CD4-positive, CD25-positive, alpha-beta regulatory T cell (primary cell): Measurements from ENCODE around the gene FASTKD3. TPM values are rescaled to one million over a fixed set of nuclear protein-coding genes. Genes with fewer than 3 reads are reported as not detected.
"Not testable (repeated sequence)": the region's sequence is repeated elsewhere in the genome, so short reads cannot be mapped to it uniquely, and the experiment has no call there.

ENCODE experiments used
- ATAC-seq, 2 donors: fragments of 150-1000 bp; cut with Tn5 transposase; one replicate each; pipeline ENCODE4 v1.10.0; 2021; ENCODE audit warnings: low read depth in 2 of 2, moderate number of reproducible peaks in 2 of 2, moderate library complexity in 1 of 2
- DNase-seq, 3 donors: peaks; one replicate each; pipeline versions ENCODE4 v3.0.0 to v3.0.0-alpha.2; 2012 to 2022; ENCODE audit warnings: mixed read lengths in 1 of 3
- H3K27ac ChIP-seq: one replicate; pipeline ENCODE4 v1.7.0; 2013; ENCODE audit warnings: mild to moderate bottlenecking, low read length; ENCODE audit not compliant: insufficient read depth, poor library complexity, severe bottlenecking
- H3K27me3 ChIP-seq: one replicate; pipeline ENCODE4 v1.7.0; 2013; ENCODE audit warnings: low read length; ENCODE audit not compliant: control insufficient read depth, insufficient read depth
- H3K36me3 ChIP-seq: one replicate; pipeline ENCODE4 v1.7.0; 2013; ENCODE audit warnings: mild to moderate bottlenecking, low read length, moderate library complexity; ENCODE audit not compliant: control insufficient read depth, insufficient read depth
- H3K4me1 ChIP-seq: 2 replicates; pipeline ENCODE4 v1.7.0; 2013; ENCODE audit warnings: mild to moderate bottlenecking, low read length; ENCODE audit not compliant: insufficient read depth, control insufficient read depth, poor library complexity, severe bottlenecking
- H3K4me3 ChIP-seq: one replicate; pipeline ENCODE4 v1.7.0; 2013; ENCODE audit warnings: low read depth, mild to moderate bottlenecking, low read length, moderate library complexity
- H3K9me3 ChIP-seq, 2 experiments: 1 replicate in 1 of 2; 2 replicates in 1 of 2; pipeline ENCODE4 v1.7.0; 2013; ENCODE audit warnings: low read length in 2 of 2, mild to moderate bottlenecking in 1 of 2, moderate library complexity in 1 of 2; ENCODE audit not compliant: control insufficient read depth in 2 of 2
- H3K27ac Mint-ChIP-seq, 3 donors: one replicate each; pipeline ENCODE4 v1.8.0; 2020 to 2022; ENCODE audit warnings: mild to moderate bottlenecking in 3 of 3, mixed read lengths in 3 of 3, moderate library complexity in 2 of 3
- H3K27me3 Mint-ChIP-seq: one replicate; pipeline ENCODE4 v1.8.0; 2022; ENCODE audit warnings: mild to moderate bottlenecking, mixed read lengths
- H3K36me3 Mint-ChIP-seq: one replicate; pipeline ENCODE4 v1.8.0; 2020; ENCODE audit warnings: mixed read lengths
- H3K4me1 Mint-ChIP-seq, 4 donors: one replicate each; pipeline ENCODE4 v1.8.0; 2020 to 2022; ENCODE audit warnings: mixed read lengths in 4 of 4, mild to moderate bottlenecking in 1 of 4
- H3K4me3 Mint-ChIP-seq, 4 donors: one replicate each; pipeline ENCODE4 v1.8.0; 2020 to 2022; ENCODE audit warnings: mild to moderate bottlenecking in 4 of 4, mixed read lengths in 4 of 4, moderate library complexity in 3 of 4
- H3K9me3 Mint-ChIP-seq, 7 donors: one replicate each; pipeline ENCODE4 v1.8.0; 2020 to 2022; ENCODE audit warnings: mixed read lengths in 7 of 7, mild to moderate bottlenecking in 3 of 7, moderate library complexity in 2 of 7
- polyA plus RNA-seq, 4 donors: library from polyadenylated mRNA; unstranded; fragments of 300-500 nt; fragmentation: Illumina TruSeq; gene quantifications; one replicate each; pipeline ENCODE4 v1.2.3, GENCODE V29; 2021
- total RNA-seq: library from RNA; stranded (reverse); gene quantifications from one replicate; pipeline ENCODE4 v1.2.3, GENCODE V29; 2022

The FASTKD3 gene
- total RNA-seq = 7.0 TPM
- polyA plus RNA-seq = 10 to 100 TPM; 11.5 to 16.8 (median 15.6) TPM

DNA sequence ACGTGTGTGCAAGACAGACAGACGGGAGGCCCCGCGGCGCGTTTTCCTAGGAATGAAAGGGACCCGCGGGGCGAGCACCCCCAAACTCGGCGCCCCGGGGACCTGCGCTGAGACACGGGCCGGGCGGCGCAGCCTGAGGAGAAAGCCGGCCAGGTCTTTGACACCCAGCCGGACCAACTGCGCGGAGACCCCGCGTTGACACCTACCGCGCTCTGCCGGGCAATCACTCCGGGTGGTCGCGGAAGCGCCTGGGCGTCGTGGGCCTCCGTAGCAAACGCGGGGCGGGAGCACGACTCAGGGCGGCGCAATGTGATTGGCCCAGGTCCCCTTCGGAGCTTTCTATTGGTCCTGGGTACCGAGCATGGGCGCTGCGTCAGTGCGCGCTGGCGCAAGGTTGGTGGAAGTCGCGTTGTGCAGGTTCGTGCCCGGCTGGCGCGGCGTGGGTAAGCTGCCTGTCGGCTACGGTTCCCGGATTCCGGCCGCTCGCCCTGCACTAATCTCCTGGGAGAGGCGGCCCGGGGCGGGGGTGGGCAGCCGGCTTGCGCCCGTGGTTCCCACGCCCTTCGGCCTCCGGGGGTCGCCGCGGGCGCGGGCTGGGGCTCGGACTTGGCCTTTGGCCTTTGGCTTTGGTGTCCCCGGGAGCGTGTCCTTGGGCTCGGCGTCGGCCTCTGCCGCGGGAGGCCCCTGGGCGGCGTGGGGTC lies at the start of gene FASTKD3, which contains the start of gene MTRR:
Gene FASTKD3 (minus strand): TSS at position 259 of the 701 bp plus-strand sequence. CDS start 948 bp downstream, outside the sequence.
Gene MTRR (plus strand): TSS at position 376 of the 701 bp plus-strand sequence. CDS start 1,647 bp downstream, outside the sequence.
- peaks cover 56% of the 10 kb centered on the region for H3K4me1 ChIP-seq
- no peaks in the 10 kb centered on the region for H3K27me3 ChIP-seq
- peak; percentile 85 to 95 (median 89) for DNase-seq
- H3K27ac ChIP-seq = peak within 1 kb of the TSS; percentile 82
- peaks cover 16% of the 10 kb centered on the region for H3K36me3 ChIP-seq
- Mint-ChIP-seq H3K4me3 (peak within 1 kb of the TSS; percentile 95 to 96 (median 96)), H3K27ac (peak within 1 kb of the TSS; percentile 82 to 94 (median 91)), H3K27me3 (no peaks in the 10 kb centered on the region), H3K9me3 (no peaks in the 10 kb centered on the region), H3K4me1 (peaks cover 33 to 81% (median 48%) of the 10 kb centered on the region in 4 donors), H3K36me3 (peaks cover 18% of the 10 kb centered on the region)
- H3K4me3 ChIP-seq = peak within 1 kb of the TSS; percentile 95
- peak; percentile 99 to 100 for ATAC-seq
- no peaks in the 10 kb centered on the region for H3K9me3 ChIP-seq

DNA sequence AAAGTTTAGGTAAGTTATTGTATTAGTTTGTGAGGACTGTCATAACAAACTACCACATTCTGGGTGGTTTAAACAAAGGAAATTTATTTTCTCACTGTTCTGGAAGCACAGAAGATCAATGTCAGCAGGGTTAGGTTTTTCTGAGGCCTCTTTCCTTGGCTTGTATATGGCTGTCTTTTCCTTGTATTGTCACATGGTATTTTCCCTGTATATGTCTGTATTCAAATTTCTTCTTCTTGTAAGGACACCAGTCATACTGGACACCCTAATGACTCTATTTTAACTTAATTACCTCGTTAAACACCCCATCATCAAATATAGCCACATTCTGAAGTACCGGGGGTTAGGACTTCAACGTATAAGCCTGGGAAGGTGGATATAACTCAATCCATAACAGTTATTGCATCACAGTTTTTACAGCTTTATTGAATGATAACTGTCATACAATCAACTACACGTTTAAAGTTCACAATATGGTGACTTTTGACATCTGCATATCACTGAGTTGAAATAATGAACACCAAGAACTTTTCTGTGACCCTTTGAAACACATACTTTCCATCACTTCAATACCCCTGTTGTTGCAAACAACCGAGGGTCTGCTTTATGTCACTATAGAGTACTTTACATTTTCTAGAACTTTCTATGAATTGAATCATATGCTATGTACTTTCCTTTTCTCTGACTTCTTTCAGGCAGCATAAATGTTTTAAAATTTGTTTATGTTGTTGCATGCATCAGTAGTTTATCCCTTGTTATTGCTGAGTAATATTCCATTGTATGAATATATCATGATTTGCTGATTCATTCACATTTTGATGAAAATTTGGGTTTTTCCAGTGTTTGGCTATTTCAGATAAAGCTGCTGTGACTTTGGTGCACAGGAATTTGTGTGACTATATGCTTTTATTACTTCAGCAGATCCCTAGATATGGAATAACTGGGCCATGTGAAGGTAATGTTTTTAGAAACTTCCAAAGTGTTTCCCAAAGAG lies 48.6 kb upstream of the FASTKD3 start:
- Histone ChIP-seq H3K4me3 (no peak overlapping the region), H3K27ac (no peak overlapping the region), H3K9me3 (peaks cover 0 to 1% of the 10 kb centered on the region in 2 experiments), H3K27me3 (peaks cover 3% of the 10 kb centered on the region), H3K4me1 (no peaks in the 10 kb centered on the region), H3K36me3 (no peaks in the 10 kb centered on the region)
- H3K4me3 Mint-ChIP-seq = no peak overlapping the region
- ATAC-seq (no peak), DNase-seq (no peak)
- H3K9me3 Mint-ChIP-seq = peaks cover 0 to 16% (median 7%) of the 10 kb centered on the region in 7 donors
- H3K4me1 Mint-ChIP-seq = no peaks in the 10 kb centered on the region
- H3K27me3 Mint-ChIP-seq = peaks cover 14% of the 10 kb centered on the region
- H3K36me3 Mint-ChIP-seq = peaks cover 4% of the 10 kb centered on the region
- H3K27ac Mint-ChIP-seq = no peak overlapping the region

- Mint-ChIP-seq H3K27me3 (peaks cover 4% of the 10 kb centered on the region), H3K36me3 (peaks cover 10% of the 10 kb centered on the region), H3K4me3 (no peak overlapping the region), H3K9me3 (peaks cover 0 to 22% (median 7%) of the 10 kb centered on the region in 7 donors), H3K27ac (no peak overlapping the region), H3K4me1 (no peaks in the 10 kb centered on the region)
- DNase-seq = no peak
- Histone ChIP-seq H3K9me3 (peaks cover 0 to 11% of the 10 kb centered on the region in 2 experiments), H3K36me3 (peaks cover 1% of the 10 kb centered on the region), H3K4me3 (no peak overlapping the region), H3K27me3 (peaks cover 3% of the 10 kb centered on the region), H3K27ac (no peak overlapping the region), H3K4me1 (no peaks in the 10 kb centered on the region)
- no peak for ATAC-seq
These were observed 47.5 kb upstream of the FASTKD3 start for GRCh38 chr5:7916171-7916804.

DNA sequence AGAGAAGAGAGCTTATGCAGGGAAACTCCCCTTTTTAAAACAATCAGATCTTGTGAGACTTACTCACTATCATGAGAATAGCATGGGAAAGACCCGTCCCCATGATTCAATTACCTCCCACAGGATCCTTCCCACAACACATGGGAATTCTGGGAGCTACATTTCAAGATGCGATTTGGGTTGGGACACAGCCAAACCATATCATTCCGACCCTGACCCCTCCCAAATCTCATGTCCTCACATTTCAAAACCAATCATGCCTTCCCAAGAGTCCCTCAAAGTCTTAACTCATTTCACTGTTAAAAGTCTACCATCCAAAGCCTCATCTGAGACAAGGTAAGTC lies 42.6 kb upstream of the FASTKD3 start:
- Histone ChIP-seq H3K36me3 (peaks cover 32% of the 10 kb centered on the region), H3K9me3 (peaks cover 10 to 31% of the 10 kb centered on the region in 2 experiments)
- not testable (repeated sequence) for H3K27ac ChIP-seq, H3K4me1 Mint-ChIP-seq, ATAC-seq, H3K4me3 ChIP-seq, H3K27ac Mint-ChIP-seq, H3K4me1 ChIP-seq, H3K27me3 Mint-ChIP-seq, H3K27me3 ChIP-seq, H3K4me3 Mint-ChIP-seq, DNase-seq
- peaks cover 45% of the 10 kb centered on the region for H3K36me3 Mint-ChIP-seq
- peaks cover 0 to 54% (median 16%) of the 10 kb centered on the region in 7 donors for H3K9me3 Mint-ChIP-seq

- ATAC-seq = no peak
- no peaks in the 10 kb centered on the region for H3K27me3 Mint-ChIP-seq
- no peaks in the 10 kb centered on the region for H3K4me1 ChIP-seq
- H3K9me3 ChIP-seq = peaks cover 10 to 31% of the 10 kb centered on the region in 2 experiments
- peaks cover 37% of the 10 kb centered on the region for H3K36me3 ChIP-seq
- no peak overlapping the region for H3K4me3 ChIP-seq
- H3K9me3 Mint-ChIP-seq = peaks cover 0 to 54% (median 16%) of the 10 kb centered on the region in 7 donors
- H3K36me3 Mint-ChIP-seq = peaks cover 46% of the 10 kb centered on the region
- H3K4me3 Mint-ChIP-seq = no peak overlapping the region
- no peak overlapping the region for H3K27ac ChIP-seq
- no peak overlapping the region for H3K27ac Mint-ChIP-seq
- no peaks in the 10 kb centered on the region for H3K4me1 Mint-ChIP-seq
- H3K27me3 ChIP-seq = no peaks in the 10 kb centered on the region
- DNase-seq = no peak
These were observed 42.1 kb upstream of the FASTKD3 start for GRCh38 chr5:7910738-7911428.

DNA sequence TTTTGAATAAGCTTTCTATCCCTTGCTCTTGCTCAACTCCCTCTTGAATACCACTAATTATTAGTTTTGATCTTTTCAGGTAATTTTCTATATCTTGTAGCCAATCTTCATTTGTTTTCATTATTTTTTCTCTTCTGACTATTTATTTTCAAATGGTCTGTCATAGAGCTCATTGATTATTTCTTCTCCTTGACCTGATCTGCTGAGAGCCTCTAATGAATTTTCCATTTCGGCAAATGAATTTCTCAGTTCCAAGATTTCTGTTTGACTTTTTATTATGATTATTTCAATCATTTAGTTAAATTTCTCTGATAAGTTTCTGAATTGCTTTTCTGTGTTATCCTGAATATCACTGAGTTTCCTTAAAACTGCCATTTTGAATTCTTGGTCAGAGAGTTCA lies 39.5 kb upstream of the FASTKD3 start:
- Mint-ChIP-seq H3K4me1 (no peaks in the 10 kb centered on the region), H3K4me3 (no peak overlapping the region), H3K9me3 (peaks cover 0 to 48% (median 15%) of the 10 kb centered on the region in 7 donors), H3K36me3 (peaks cover 67% of the 10 kb centered on the region), H3K27me3 (no peaks in the 10 kb centered on the region), H3K27ac (peak overlapping the region in 1 of 3 donors; percentile 14)
- H3K4me1 ChIP-seq = no peaks in the 10 kb centered on the region
- no peak for ATAC-seq
- H3K27me3 ChIP-seq = no peaks in the 10 kb centered on the region
- H3K4me3 ChIP-seq = no peak overlapping the region
- no peak for DNase-seq
- H3K27ac ChIP-seq = no peak overlapping the region
- peaks cover 10 to 31% of the 10 kb centered on the region in 2 experiments for H3K9me3 ChIP-seq
- peaks cover 51% of the 10 kb centered on the region for H3K36me3 ChIP-seq

- H3K4me1 Mint-ChIP-seq = no peaks in the 10 kb centered on the region
- no peak for DNase-seq
- no peaks in the 10 kb centered on the region for H3K27me3 ChIP-seq
- H3K9me3 Mint-ChIP-seq = peaks cover 0 to 41% (median 13%) of the 10 kb centered on the region in 7 donors
- H3K36me3 Mint-ChIP-seq = peaks cover 67% of the 10 kb centered on the region
- no peak overlapping the region for H3K4me3 ChIP-seq
- no peak for ATAC-seq
- no peak overlapping the region for H3K4me3 Mint-ChIP-seq
- H3K9me3 ChIP-seq = peaks cover 10 to 31% of the 10 kb centered on the region in 2 experiments
- H3K4me1 ChIP-seq = no peaks in the 10 kb centered on the region
- no peak overlapping the region for H3K27ac ChIP-seq
- H3K27ac Mint-ChIP-seq = no peak overlapping the region
- H3K36me3 ChIP-seq = peaks cover 57% of the 10 kb centered on the region
- no peaks in the 10 kb centered on the region for H3K27me3 Mint-ChIP-seq
These were observed 38.8 kb upstream of the FASTKD3 start for GRCh38 chr5:7907612-7908011.
